ENCODE data around the gene DAO. TPM values are rescaled to one million over a fixed set of nuclear protein-coding genes. Genes with fewer than 3 reads are reported as not detected.
"Not testable (repeated sequence)": the region's sequence is repeated elsewhere in the genome, so short reads cannot be mapped to it uniquely, and the experiment has no call there.

The DAO gene
- total and polyA plus RNA-seq, 3 donors from 2014 or later = 0.46 to 0.81 (median 0.79) TPM

- Histone ChIP-seq H3K27me3 (no peaks in the 10 kb centered on the region), H3K27ac (peak overlapping the region; percentile 50 to 81), H3K9me3 (no peaks in the 10 kb centered on the region), H3K36me3 (ENCODE audit: low read depth, missing control alignments) (no peaks in the 10 kb centered on the region), H3K4me1 (peaks cover 35% of the 10 kb centered on the region), H3K4me3 (peak overlapping the region; percentile 60 to 74)
- no peak for DNase-seq
- 3 to 8% methylated on average over 18 of the region's 18 CpGs for WGBS, 2 donors
- TF ChIP-seq POLR2A (IDR thresholded peaks at IDR 0.05) (no peak), CTCF (IDR thresholded peaks at IDR 0.05) (no peak)
- intact Hi-C loops (cut with DNase I; ENCODE audit: low total_unique reads) = loop anchor here (10.0 kb wide), 1 partner anchor 194 kb away; no protein-coding TSS in a partner anchor
Measured at GRCh38 chr12:108858311-108859074, 21.4 kb upstream of the DAO start.

DNA sequence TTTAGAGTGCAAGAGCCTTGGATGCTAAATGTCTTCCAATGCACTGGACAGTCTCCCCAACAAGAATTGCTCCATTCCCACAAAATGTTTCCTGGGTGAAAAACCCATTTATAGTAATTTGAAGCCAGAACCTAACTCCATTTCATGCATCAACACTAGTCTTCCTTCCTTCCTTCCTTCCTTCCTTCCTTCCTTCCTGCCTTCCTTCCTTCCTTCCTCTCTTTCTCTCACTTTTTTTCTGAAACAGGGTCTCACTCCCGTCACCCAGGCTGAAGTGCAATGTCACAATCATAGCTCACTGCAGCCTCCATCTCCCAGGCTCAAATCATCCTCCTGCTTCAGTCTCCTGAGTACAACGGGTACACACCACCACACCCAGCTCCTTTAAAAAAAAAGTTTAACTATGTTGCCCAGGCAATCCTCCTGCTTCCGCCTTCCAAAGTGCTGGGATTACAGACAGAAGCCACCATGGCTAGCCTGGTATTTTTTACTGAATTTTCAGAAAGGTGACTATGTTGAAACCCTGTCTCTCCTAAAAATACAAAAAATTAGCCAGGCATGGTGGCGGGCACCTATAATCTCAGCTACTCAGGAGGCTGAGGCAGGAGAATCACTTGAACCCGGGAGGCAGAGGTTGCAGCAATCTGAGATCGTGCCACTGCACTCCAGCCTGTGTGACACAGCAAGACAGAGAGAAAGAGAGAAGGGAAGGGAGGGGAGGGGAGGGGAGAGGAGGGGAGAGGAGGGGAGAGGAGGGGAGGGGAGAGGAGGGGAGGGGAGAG lies 20.6 kb upstream of the DAO start:
- H3K9me3 ChIP-seq; H3K36me3 ChIP-seq (ENCODE audit: low read depth, missing control alignments); H3K27me3 ChIP-seq; DNase-seq; H3K27ac ChIP-seq; H3K4me3 ChIP-seq: not testable (repeated sequence)
- H3K4me1 ChIP-seq = peaks cover 27% of the 10 kb centered on the region
- WGBS, 2 donors = 52 to 54% methylated on average over 6 of the region's 6 CpGs
- intact Hi-C loops (cut with DNase I; ENCODE audit: low total_unique reads) = loop anchor here (10.0 kb wide), 1 partner anchor 195 kb away; no protein-coding TSS in a partner anchor

- Histone ChIP-seq H3K27ac (no peak overlapping the region), H3K4me1 (peaks cover 21% of the 10 kb centered on the region), H3K9me3 (no peaks in the 10 kb centered on the region), H3K27me3 (no peaks in the 10 kb centered on the region), H3K4me3 (no peak overlapping the region), H3K36me3 (ENCODE audit: low read depth, missing control alignments) (no peaks in the 10 kb centered on the region)
- 78 to 93% methylated on average over 1 of the region's 1 CpG for WGBS, 2 donors
- DNase-seq = no peak
- TF ChIP-seq CTCF (IDR thresholded peaks at IDR 0.05) (no peak), POLR2A (IDR thresholded peaks at IDR 0.05) (no peak)
- intact Hi-C loops (cut with DNase I; ENCODE audit: low total_unique reads) = loop anchor here (10.0 kb wide), 1 partner anchor 195 kb away; no protein-coding TSS in a partner anchor
Measured at GRCh38 chr12:108859923-108860291, 20.0 kb upstream of the DAO start.

- WGBS, 2 donors = 72 to 76% methylated on average over 6 of the region's 6 CpGs
- TF ChIP-seq CTCF (IDR thresholded peaks at IDR 0.05) = no peak
- no peak for TF ChIP-seq POLR2A (IDR thresholded peaks at IDR 0.05)
- peaks cover 17% of the 10 kb centered on the region for H3K4me1 ChIP-seq
- H3K36me3 ChIP-seq (ENCODE audit: low read depth, missing control alignments) = no peaks in the 10 kb centered on the region
- DNase-seq = no peak
- H3K4me3 ChIP-seq = no peak overlapping the region
- no peaks in the 10 kb centered on the region for H3K27me3 ChIP-seq
- intact Hi-C loops (cut with DNase I; ENCODE audit: low total_unique reads) = no loop called here
- H3K27ac ChIP-seq = no peak overlapping the region
- no peaks in the 10 kb centered on the region for H3K9me3 ChIP-seq
Measured at GRCh38 chr12:108860443-108860842, 19.4 kb upstream of the DAO start.

DNA sequence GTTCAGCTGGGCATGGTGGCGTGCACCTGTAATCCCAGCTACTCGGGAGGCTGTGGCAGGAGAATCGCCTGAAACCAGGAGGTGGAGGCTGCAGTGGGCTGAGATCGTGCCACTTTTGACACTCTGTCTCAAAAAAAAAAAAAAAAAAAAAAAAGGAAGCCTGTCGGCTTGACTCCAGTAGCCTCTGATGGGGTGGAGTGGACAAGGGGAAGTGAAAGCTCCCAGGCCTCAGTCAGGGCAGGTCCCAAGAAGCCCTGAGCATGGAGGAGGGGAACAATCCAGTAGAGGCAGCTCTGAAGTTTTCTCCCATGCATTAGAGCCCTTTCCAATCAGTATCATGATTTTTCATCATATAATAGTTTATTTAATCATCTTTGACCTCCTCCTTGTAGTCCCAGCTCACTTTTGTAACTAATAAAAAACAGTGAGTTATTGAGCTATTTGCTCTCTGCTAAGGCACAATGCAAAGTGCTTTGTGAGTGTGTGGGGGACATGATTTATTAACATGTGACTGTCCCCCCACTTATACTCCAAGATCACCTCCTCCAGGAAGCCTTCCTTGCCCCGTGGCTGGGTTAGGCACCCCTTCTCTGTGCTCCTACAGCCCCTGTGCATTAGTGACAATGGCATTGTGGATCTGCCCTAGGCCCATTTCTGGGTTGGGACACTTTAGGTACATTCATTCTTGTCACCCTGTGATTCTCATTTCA lies 17.9 kb upstream of the DAO start:
- Histone ChIP-seq H3K27me3 (no peaks in the 10 kb centered on the region), H3K36me3 (ENCODE audit: low read depth, missing control alignments) (no peaks in the 10 kb centered on the region), H3K27ac (no peak overlapping the region), H3K9me3 (no peaks in the 10 kb centered on the region), H3K4me3 (no peak overlapping the region), H3K4me1 (peaks cover 8% of the 10 kb centered on the region)
- 84 to 86% methylated on average over 6 of the region's 6 CpGs for WGBS, 2 donors
- TF ChIP-seq CTCF (IDR thresholded peaks at IDR 0.05) = no peak
- no peak for TF ChIP-seq POLR2A (IDR thresholded peaks at IDR 0.05)
- intact Hi-C loops (cut with DNase I; ENCODE audit: low total_unique reads) = no loop called here
- DNase-seq = no peak

All from testis (tissue), 3 donors.